Gastrocnemius medialis (tissue), 4 donors: ENCODE results near the gene CEBPB.

Source experiments
- CTCF ChIP-seq, 5 experiments: fragments of 450-650 bp in 3 of 5; fragments of 200-600 bp in 2 of 5; sonication (generic) in 2 of 5; IDR thresholded peaks in 4 of 5; conservative IDR thresholded peaks in 1 of 5; 1 replicate in 4 of 5; 2 replicates in 1 of 5; pipeline ENCODE4 v1.5.1; 2016 to 2019; ENCODE audit warnings: antibody characterized with exemption in 5 of 5, mild to moderate bottlenecking in 3 of 5, moderate library complexity in 3 of 5
- POLR2A ChIP-seq, 2 donors: fragments of 450-650 bp; IDR thresholded peaks; one replicate each; pipeline ENCODE4 v1.6.1; 2017; ENCODE audit warnings: antibody characterized with exemption in 2 of 2, mild to moderate bottlenecking in 2 of 2, moderate library complexity in 2 of 2

- no peak for TF ChIP-seq CTCF (IDR thresholded peaks at IDR 0.05 in 4 of 5, conservative IDR thresholded peaks at IDR 0.05 in 1 of 5)
- TF ChIP-seq POLR2A (IDR thresholded peaks at IDR 0.05) = no peak
These were observed 17.5 kb downstream of the CEBPB start for GRCh38 chr20:50208085-50208491.
